ENCODE results near the gene GRM6. TPM values are rescaled to one million over a fixed set of nuclear protein-coding genes. Genes with fewer than 3 reads are reported as not detected.

Gene GRM6
- not detected for total RNA-seq

DNA sequence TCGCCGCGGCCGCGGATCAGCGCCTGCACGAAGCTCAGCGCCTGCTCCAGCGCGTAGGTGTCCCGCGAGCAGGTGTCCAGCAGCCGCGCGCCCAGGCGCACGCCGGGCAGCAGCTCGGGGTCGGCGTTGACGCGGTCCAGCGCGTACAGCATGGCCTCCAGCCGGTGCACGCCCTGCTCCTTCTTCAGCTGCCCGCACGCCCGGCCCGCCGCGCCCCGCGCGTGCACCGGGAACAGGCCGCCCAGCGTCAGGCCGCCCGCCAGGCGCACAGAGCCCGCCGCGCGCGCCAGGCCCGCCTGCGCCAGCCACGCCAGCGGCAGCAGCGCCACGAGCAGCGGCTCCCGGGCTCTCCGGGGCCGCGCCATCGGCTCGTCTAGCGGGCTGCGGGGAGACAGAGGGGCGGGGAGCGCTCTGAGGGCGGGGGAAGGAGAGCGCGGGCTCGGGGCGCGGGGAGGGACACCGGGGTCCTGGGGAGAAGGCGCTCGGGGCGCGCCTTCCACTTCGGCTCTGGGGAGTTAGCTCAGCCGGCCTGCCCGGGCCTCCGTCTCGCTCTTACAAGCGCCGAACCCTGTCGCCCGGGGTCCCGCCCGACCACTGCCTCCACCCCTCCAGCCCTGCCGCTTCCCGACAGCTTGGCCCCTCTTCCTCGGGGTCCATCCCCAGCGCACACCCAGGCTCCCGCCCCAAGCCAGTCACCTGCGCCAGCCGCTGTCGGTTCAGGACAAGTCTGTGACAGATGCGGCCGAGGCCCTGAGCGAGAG is at the start of gene GRM6:
TSS of gene GRM6 (minus strand) at position 741 of the 761 bp plus-strand sequence. CDS start at position 365, 376 bp downstream.
- intact Hi-C loops (cut with DNase I) = no loop called here
- Histone ChIP-seq H3K36me3 (no peaks in the 10 kb centered on the region), H3K9me3 (no peaks in the 10 kb centered on the region), H3K4me1 (no peaks in the 10 kb centered on the region), H3K27ac (no peak within 1 kb of the TSS), H3K4me3 (no peak within 1 kb of the TSS), H3K27me3 (no peaks in the 10 kb centered on the region)
- DNase-seq (ENCODE audit: extremely low spot score in 2 of 2) = no peak
- TF ChIP-seq, protein P1, sequence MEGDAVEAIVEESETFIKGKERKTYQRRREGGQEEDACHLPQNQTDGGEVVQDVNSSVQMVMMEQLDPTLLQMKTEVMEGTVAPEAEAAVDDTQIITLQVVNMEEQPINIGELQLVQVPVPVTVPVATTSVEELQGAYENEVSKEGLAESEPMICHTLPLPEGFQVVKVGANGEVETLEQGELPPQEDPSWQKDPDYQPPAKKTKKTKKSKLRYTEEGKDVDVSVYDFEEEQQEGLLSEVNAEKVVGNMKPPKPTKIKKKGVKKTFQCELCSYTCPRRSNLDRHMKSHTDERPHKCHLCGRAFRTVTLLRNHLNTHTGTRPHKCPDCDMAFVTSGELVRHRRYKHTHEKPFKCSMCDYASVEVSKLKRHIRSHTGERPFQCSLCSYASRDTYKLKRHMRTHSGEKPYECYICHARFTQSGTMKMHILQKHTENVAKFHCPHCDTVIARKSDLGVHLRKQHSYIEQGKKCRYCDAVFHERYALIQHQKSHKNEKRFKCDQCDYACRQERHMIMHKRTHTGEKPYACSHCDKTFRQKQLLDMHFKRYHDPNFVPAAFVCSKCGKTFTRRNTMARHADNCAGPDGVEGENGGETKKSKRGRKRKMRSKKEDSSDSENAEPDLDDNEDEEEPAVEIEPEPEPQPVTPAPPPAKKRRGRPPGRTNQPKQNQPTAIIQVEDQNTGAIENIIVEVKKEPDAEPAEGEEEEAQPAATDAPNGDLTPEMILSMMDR (IDR thresholded peaks at IDR 0.05) = no peak
- TF ChIP-seq POLR2A (IDR thresholded peaks at IDR 0.05) (no peak), POLR2AphosphoS5 (IDR thresholded peaks at IDR 0.05; ENCODE audit: insufficient read depth in 1 of 2, low read depth in 1 of 2) (no peak)

DNA sequence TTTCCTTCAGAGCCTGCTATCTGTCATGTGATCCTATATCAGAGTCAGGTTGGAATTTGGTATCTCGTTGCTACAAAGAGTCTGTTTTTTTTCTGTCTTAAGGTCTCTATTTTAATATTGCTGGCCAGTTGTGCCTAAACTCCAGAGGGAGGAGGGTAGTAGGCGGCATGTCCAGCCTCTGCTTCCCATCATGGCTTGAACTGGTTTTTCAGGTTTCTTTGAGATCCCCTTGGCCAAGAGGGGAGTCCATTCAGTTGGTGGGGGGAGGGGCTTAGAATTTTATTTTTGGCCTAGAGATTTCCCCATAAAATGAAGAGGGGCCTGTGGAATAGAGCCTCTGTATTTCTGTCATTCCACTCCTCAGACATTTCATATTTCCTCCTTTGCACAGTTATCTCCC is 49.6 kb upstream of the GRM6 start:
- DNase-seq (ENCODE audit: extremely low spot score in 2 of 2) = no peak
- no peaks in the 10 kb centered on the region for H3K27me3 ChIP-seq
- no peak overlapping the region for H3K27ac ChIP-seq
- H3K4me1 ChIP-seq = no peaks in the 10 kb centered on the region
- H3K4me3 ChIP-seq = no peak overlapping the region
- intact Hi-C loops (cut with DNase I) = no loop called here
- TF ChIP-seq POLR2A (IDR thresholded peaks at IDR 0.05) (no peak), POLR2AphosphoS5 (IDR thresholded peaks at IDR 0.05; ENCODE audit: insufficient read depth in 1 of 2, low read depth in 1 of 2) (no peak)
- TF ChIP-seq, protein P1 (IDR thresholded peaks at IDR 0.05) = no peak
- no peaks in the 10 kb centered on the region for H3K36me3 ChIP-seq
- no peaks in the 10 kb centered on the region for H3K9me3 ChIP-seq

DNA sequence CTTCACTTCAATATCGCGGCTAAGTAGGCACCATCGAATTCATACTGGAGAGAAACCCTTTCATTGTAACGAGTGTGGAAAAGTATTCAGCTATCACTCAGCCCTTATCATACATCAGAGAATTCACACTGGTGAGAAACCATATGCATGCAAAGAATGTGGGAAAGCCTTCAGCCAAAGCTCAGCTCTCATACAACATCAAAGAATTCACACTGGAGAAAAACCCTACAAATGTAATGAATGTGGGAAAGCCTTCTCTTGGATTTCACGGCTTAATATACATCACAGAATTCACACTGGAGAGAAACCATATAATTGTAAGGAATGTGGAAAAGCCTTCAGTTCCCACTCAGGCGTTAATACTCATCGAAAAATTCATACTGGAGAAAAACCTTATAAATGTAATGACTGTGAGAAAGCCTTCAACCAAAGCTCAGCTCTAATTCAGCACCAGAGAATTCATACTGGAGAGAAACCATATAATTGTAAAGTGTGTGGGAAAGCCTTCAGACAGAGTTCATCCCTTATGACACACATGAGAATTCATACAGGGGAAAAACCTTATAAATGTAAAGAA is 38.0 kb upstream of the GRM6 start:
- Histone ChIP-seq H3K27me3 (no peaks in the 10 kb centered on the region), H3K36me3 (peaks cover 23 to 64% of the 10 kb centered on the region in 2 donors), H3K4me1 (no peaks in the 10 kb centered on the region), H3K9me3 (peaks cover 86% of the 10 kb centered on the region), H3K27ac (no peak overlapping the region), H3K4me3 (no peak overlapping the region)
- no peak for TF ChIP-seq POLR2AphosphoS5 (IDR thresholded peaks at IDR 0.05; ENCODE audit: insufficient read depth in 1 of 2, low read depth in 1 of 2)
- TF ChIP-seq, protein P1 (IDR thresholded peaks at IDR 0.05) = no peak
- TF ChIP-seq POLR2A (IDR thresholded peaks at IDR 0.05) = no peak
- no peak for DNase-seq (ENCODE audit: extremely low spot score in 2 of 2)
- intact Hi-C loops (cut with DNase I) = no loop called here

DNA sequence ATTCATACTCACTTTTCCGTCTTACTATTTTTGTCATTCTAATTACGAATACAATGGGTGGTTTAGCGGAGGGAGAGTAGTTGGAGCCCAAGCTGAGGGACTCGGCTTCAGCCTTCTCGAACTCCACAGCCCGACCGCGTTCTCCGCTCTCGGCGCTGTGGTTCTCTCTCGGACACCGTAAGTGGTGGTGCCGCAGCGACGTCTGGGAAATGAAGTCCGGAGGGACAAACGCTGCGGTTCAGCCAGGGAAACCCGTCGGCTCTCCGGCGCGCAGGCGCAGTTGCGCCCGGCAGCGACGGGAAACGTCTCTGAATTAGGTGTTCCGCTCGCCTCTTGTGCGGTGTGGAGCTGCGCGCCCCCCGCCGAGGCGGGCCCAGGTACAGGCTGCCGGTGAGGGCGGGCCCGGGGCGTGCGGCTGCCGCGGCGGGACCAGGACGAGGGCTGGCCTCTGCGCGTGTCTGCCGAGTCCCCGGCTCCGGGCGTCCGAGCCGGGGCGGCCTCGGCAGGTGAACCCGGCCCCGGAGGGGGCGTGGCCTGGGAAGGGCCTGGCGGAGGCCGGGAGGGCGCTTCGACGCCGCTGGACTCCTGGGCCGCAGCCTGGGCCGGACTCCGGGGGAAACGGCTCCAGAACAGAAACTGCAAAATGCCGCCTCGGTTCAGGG is 28.5 kb upstream of the GRM6 start, which contains the start of gene ZNF879:
TSS of gene ZNF879 (plus strand) at position 277 of the 662 bp plus-strand sequence. CDS start 1,201 bp downstream, outside the sequence.
- H3K4me1 ChIP-seq = peaks cover 11% of the 10 kb centered on the region
- DNase-seq (ENCODE audit: extremely low spot score in 2 of 2) = peak in 1 of 2 donors; percentile 90
- H3K4me3 ChIP-seq = peak within 1 kb of the TSS; percentile 65 to 75
- peaks cover 23% of the 10 kb centered on the region for H3K9me3 ChIP-seq
- peak within 1 kb of the TSS; percentile 87 for H3K27ac ChIP-seq
- H3K36me3 ChIP-seq = peaks cover 0 to 37% of the 10 kb centered on the region in 2 donors
- H3K27me3 ChIP-seq = no peaks in the 10 kb centered on the region
- TF ChIP-seq, protein P1 (IDR thresholded peaks at IDR 0.05) = no peak
- TF ChIP-seq POLR2AphosphoS5 (IDR thresholded peaks at IDR 0.05; ENCODE audit: insufficient read depth in 1 of 2, low read depth in 1 of 2) = peak; percentile 77 to 95
- intact Hi-C loops (cut with DNase I) = no loop called here
